Measurements from ENCODE around the gene PCGF6. TPM values are rescaled to one million over a fixed set of nuclear protein-coding genes. Genes with fewer than 3 reads are reported as not detected.
"Not testable (repeated sequence)": the region's sequence is repeated elsewhere in the genome, so short reads cannot be mapped to it uniquely, and the experiment has no call there.

PCGF6 gene
- total RNA-seq, 2 experiments from 2014 or later = 10.4 to 14.8 TPM

DNA sequence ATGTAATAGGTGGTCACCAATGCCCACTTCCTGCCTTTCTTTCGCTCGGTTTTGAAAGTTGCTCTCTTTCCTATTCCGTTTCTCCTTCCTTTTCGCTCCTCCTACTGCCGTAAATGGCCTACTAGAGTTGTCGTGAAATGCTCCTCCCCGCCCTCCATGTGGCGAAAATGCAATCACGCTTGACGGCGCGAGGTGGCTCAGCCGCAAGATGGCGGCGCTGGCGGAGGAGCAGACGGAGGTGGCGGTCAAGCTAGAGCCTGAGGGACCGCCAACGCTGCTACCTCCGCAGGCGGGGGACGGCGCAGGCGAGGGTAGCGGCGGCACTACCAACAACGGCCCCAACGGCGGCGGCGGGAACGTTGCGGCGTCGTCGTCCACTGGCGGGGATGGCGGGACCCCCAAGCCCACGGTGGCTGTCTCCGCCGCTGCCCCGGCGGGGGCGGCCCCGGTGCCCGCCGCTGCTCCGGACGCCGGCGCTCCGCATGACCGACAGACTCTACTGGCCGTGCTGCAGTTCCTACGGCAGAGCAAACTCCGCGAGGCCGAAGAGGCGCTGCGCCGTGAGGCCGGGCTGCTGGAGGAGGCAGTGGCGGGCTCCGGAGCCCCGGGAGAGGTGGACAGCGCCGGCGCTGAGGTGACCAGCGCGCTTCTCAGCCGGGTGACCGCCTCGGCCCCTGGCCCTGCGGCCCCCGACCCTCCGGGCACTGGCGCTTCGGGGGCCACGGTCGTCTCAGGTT lies 17.0 kb upstream of the PCGF6 start, which contains the start of gene TAF5:
TAF5 (plus strand) TSS at position 195 of the 737 bp plus-strand sequence; CDS start at position 209, 14 bp downstream.
- H3K27me3 Mint-ChIP-seq = no peaks in the 10 kb centered on the region
- peaks cover 16% of the 10 kb centered on the region for H3K4me1 Mint-ChIP-seq
- POLR2A ChIA-PET = interaction anchor here (0.6 to 1.0 kb wide), 2 partner anchors 29 to 373 kb away, joined by 3 read pairs; partner anchors contain the start of gene PDCD11

GRCh38 chr10:103367379-103367781 lies 16.4 kb upstream of the PCGF6 start:
- no peak for ATAC-seq
- ChIA-PET CTCF (interaction anchor here (0.6 to 2.5 kb wide), 3 partner anchors 14 to 84 kb away, joined by 3 to 9 read pairs (median 4); no protein-coding TSS in a partner anchor), POLR2A (interaction anchor here (1.0 kb wide), 1 partner anchor 29 kb away, joined by 3 read pairs; the partner anchor contains the start of gene PDCD11)
- intact Hi-C loops (cut with DNase I, micrococcal nuclease) = loop anchor here (1.0 to 10.0 kb wide), 5 partner anchors 16 to 1123 kb away; partner anchors contain the start of genes PCGF6 (in 2 of the 2), ARL3 (in 1 of the 2), BORCS7 (in 1 of the 2) and GBF1 (in 1 of the 2)
- Mint-ChIP-seq H3K27ac (peak overlapping the region; percentile 85), H3K9me3 (ENCODE audit: low read depth) (no peaks in the 10 kb centered on the region), H3K27me3 (no peaks in the 10 kb centered on the region), H3K4me3 (peak overlapping the region; percentile 81), H3K36me3 (ENCODE audit: low read depth) (peaks cover 4% of the 10 kb centered on the region), H3K4me1 (peaks cover 15% of the 10 kb centered on the region)
- DNase-seq = peak; percentile 22

More for the DNA sequence above, 17.0 kb upstream of the PCGF6 start, which contains the start of gene TAF5:
- peak within 1 kb of the TSS; percentile 81 for H3K4me3 Mint-ChIP-seq
- CTCF ChIA-PET = interaction anchor here (0.6 to 2.5 kb wide), 5 partner anchors 16 to 452 kb away, joined by 3 to 9 read pairs (median 4); partner anchors contain the start of genes ATP5MK and PDCD11
- ATAC-seq (peak; percentile 61), DNase-seq (peak; percentile 95)
- peak within 1 kb of the TSS; percentile 85 for H3K27ac Mint-ChIP-seq
- intact Hi-C loops (cut with DNase I, micrococcal nuclease) = loop anchor here (1.0 to 10.0 kb wide), 11 partner anchors 17 to 1123 kb away; partner anchors contain the start of genes ATP5MK (in 2 of the 2), PCGF6 (in 2 of the 2), PDCD11 (in 2 of the 2) and ACTR1A (in 1 of the 2)
- no peaks in the 10 kb centered on the region for H3K9me3 Mint-ChIP-seq (ENCODE audit: low read depth)
- H3K36me3 Mint-ChIP-seq (ENCODE audit: low read depth) = peaks cover 4% of the 10 kb centered on the region

GRCh38 chr10:103360791-103361190 lies 9.9 kb upstream of the PCGF6 start:
- not testable (repeated sequence) for H3K4me3 Mint-ChIP-seq; H3K9me3 Mint-ChIP-seq (ENCODE audit: low read depth); H3K4me1 Mint-ChIP-seq; H3K27me3 Mint-ChIP-seq; H3K27ac Mint-ChIP-seq; H3K36me3 Mint-ChIP-seq (ENCODE audit: low read depth)
- ChIA-PET POLR2A (interaction anchor here (0.5 kb wide), 1 partner anchor 13 kb away, joined by 6 read pairs; no protein-coding TSS in a partner anchor), CTCF (interaction anchor here (0.6 kb wide), 2 partner anchors 122 to 401 kb away, joined by 3 read pairs; no protein-coding TSS in a partner anchor)
- intact Hi-C loops (cut with DNase I, micrococcal nuclease) = loop anchor here in 1 of 2 experiments (10.0 kb wide), 1 partner anchor 1116 kb away; the partner anchor contains the start of genes GBF1 and PITX3
- DNase-seq (peak; percentile 42), ATAC-seq (peak; percentile 78)

GRCh38 chr10:103359493-103359892 lies 8.6 kb upstream of the PCGF6 start:
- POLR2A ChIA-PET; intact Hi-C loops (cut with DNase I, micrococcal nuclease); CTCF ChIA-PET; H3K9me3 Mint-ChIP-seq (ENCODE audit: low read depth); H3K4me3 Mint-ChIP-seq; ATAC-seq; H3K4me1 Mint-ChIP-seq; DNase-seq; H3K27ac Mint-ChIP-seq; H3K27me3 Mint-ChIP-seq; H3K36me3 Mint-ChIP-seq (ENCODE audit: low read depth): not testable (repeated sequence)

DNA sequence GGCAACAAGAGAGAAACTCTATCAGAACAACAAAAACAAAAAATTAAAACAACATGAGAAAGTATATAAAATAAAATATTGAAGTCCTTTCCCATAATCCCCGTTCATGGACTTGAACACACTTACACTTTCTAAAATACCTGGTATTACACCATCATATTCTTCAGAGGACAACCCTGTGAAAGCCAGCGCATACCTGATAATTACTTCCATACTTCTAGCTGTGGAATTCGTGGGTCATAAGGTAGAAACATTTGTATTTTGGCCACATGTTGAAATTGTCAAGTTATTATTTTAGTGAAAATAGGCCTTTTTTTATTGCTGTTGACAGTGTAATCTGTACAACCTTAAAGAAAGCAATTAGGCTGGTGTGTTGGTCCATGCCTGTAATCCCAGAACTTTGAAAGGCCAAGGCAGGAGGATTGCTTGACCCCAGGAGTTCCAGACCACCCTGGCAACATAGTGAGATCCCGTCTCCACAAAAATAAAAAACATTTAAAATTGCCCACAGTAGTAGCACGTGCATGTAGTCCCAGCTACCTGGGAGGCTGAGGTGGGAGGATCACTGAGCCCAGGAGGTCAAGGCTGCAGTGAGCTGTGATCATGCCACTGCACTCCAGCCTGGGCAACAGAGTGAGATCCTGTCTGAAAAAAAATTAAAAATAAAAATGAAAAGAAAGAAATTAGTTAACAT lies 5.1 kb upstream of the PCGF6 start:
- Mint-ChIP-seq H3K27ac (no peak overlapping the region), H3K9me3 (ENCODE audit: low read depth) (no peaks in the 10 kb centered on the region), H3K4me1 (no peaks in the 10 kb centered on the region), H3K4me3 (no peak overlapping the region), H3K27me3 (no peaks in the 10 kb centered on the region), H3K36me3 (ENCODE audit: low read depth) (no peaks in the 10 kb centered on the region)
- CTCF ChIA-PET = interaction anchor here (0.6 to 0.8 kb wide), 2 partner anchors 497 to 1267 kb away, joined by 3 to 4 read pairs; no protein-coding TSS in a partner anchor
- POLR2A ChIA-PET = no interaction called here
- no peak for DNase-seq
- intact Hi-C loops (cut with DNase I, micrococcal nuclease) = no loop called here
- ATAC-seq = no peak

GRCh38 chr10:103354567-103354966 lies 3.6 kb upstream of the PCGF6 start:
- DNase-seq; H3K9me3 Mint-ChIP-seq (ENCODE audit: low read depth); H3K36me3 Mint-ChIP-seq (ENCODE audit: low read depth); CTCF ChIA-PET; H3K27ac Mint-ChIP-seq; H3K4me3 Mint-ChIP-seq; H3K27me3 Mint-ChIP-seq; H3K4me1 Mint-ChIP-seq; POLR2A ChIA-PET; ATAC-seq: not testable (repeated sequence)
- intact Hi-C loops (cut with DNase I, micrococcal nuclease) = loop anchor here (5.0 kb wide), 3 partner anchors 43 to 502 kb away; partner anchors contain the start of genes ATP5MK (in 1 of the 2), BORCS7 (in 1 of the 2), CNNM2 (in 1 of the 2) and PDCD11 (in 1 of the 2)

DNA sequence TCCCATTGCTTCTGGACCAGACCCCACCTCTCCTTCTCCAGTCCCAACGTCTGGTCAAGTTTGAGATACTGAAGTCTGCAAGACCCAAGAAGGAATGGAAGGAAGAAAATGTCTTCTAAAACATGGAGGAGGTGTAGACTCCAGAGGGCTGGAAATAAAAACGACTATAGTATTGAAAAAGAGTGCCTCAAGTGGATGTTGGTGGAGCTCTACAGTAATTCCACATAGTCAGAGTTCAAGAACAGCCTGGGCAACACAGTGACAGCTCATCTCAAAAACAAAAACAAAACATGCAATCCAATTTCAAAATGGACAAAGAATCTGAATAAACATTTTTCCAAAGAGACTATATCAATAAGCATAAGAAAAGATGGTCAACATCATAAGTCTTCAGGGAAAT lies 2.3 kb upstream of the PCGF6 start:
- no peak for ATAC-seq
- H3K4me3 Mint-ChIP-seq = no peak overlapping the region
- intact Hi-C loops (cut with DNase I, micrococcal nuclease) = loop anchor here (5.0 kb wide), 3 partner anchors 44 to 501 kb away; partner anchors contain the start of genes ATP5MK (in 1 of the 2), BORCS7 (in 1 of the 2), CNNM2 (in 1 of the 2) and PDCD11 (in 1 of the 2)
- CTCF ChIA-PET = interaction anchor here (0.6 to 1.5 kb wide), 6 partner anchors 13 to 1343 kb away, joined by 3 to 4 read pairs (median 3); partner anchors contain the start of gene ARL3
- peaks cover 9% of the 10 kb centered on the region for H3K4me1 Mint-ChIP-seq
- POLR2A ChIA-PET = interaction anchor here (0.6 kb wide), 1 partner anchor 405 kb away, joined by 6 read pairs; no protein-coding TSS in a partner anchor
- H3K36me3 Mint-ChIP-seq (ENCODE audit: low read depth) = peaks cover 6% of the 10 kb centered on the region
- no peaks in the 10 kb centered on the region for H3K27me3 Mint-ChIP-seq
- no peaks in the 10 kb centered on the region for H3K9me3 Mint-ChIP-seq (ENCODE audit: low read depth)
- H3K27ac Mint-ChIP-seq = no peak overlapping the region
- no peak for DNase-seq

DNA sequence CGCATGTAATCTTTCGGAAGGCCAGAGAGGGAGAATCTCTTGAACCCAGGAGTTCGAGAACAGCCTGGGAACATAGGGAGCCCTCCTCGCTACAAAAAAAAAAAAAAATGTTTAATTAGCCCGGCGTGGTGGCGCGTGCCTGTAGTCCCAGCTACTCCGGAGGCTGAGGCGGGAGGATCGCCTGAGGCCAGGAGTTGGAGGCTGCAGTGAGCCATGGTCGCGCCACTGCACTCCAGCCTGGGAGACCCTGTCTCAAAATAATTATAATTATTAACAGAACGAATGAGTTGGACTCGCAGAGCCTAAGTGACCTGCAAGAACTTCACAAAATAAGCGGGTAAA lies 794 bp downstream of the PCGF6 start:
- Mint-ChIP-seq H3K9me3 (ENCODE audit: low read depth) (no peaks in the 10 kb centered on the region), H3K27ac (no peak overlapping the region), H3K4me3 (peak overlapping the region; percentile 86), H3K27me3 (no peaks in the 10 kb centered on the region), H3K36me3 (ENCODE audit: low read depth) (peaks cover 16% of the 10 kb centered on the region), H3K4me1 (peaks cover 9% of the 10 kb centered on the region)
- intact Hi-C loops (cut with DNase I, micrococcal nuclease) = loop anchor here (2.0 to 5.0 kb wide), 4 partner anchors 47 to 498 kb away; partner anchors contain the start of genes ATP5MK (in 1 of the 2), BORCS7 (in 1 of the 2), CNNM2 (in 1 of the 2) and NT5C2 (in 1 of the 2)
- POLR2A ChIA-PET = no interaction called here
- no peak for DNase-seq
- ATAC-seq = no peak
- CTCF ChIA-PET = no interaction called here

DNA sequence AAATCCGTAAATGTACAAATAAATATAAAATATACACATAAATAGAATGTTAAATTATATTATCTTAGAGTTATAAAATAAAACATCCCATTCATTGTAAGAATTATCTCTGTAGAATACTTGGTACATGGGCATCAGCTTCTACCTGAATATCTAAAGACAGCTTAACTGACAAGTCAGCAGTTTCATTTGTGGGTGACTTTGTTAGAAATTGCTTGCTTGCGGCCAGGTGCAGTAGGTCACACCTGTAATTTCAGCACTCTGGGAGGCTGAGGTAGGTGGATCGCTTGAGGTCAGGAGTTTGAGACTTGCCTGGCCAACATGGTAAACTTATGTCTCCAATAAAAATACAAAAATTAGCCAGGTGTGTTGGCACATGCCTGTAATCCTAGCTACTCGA lies 14.6 kb downstream of the PCGF6 start:
- ATAC-seq (no peak), DNase-seq (no peak)
- intact Hi-C loops (cut with DNase I, micrococcal nuclease) = no loop called here
- H3K36me3 Mint-ChIP-seq (ENCODE audit: low read depth) = peaks cover 18% of the 10 kb centered on the region
- H3K9me3 Mint-ChIP-seq (ENCODE audit: low read depth) = no peaks in the 10 kb centered on the region
- POLR2A ChIA-PET = interaction anchor here (0.6 kb wide), 1 partner anchor 10 kb away, joined by 8 read pairs; no protein-coding TSS in a partner anchor
- no peak overlapping the region for H3K4me3 Mint-ChIP-seq
- H3K27me3 Mint-ChIP-seq = no peaks in the 10 kb centered on the region
- CTCF ChIA-PET = no interaction called here
- H3K4me1 Mint-ChIP-seq = no peaks in the 10 kb centered on the region
- no peak overlapping the region for H3K27ac Mint-ChIP-seq

DNA sequence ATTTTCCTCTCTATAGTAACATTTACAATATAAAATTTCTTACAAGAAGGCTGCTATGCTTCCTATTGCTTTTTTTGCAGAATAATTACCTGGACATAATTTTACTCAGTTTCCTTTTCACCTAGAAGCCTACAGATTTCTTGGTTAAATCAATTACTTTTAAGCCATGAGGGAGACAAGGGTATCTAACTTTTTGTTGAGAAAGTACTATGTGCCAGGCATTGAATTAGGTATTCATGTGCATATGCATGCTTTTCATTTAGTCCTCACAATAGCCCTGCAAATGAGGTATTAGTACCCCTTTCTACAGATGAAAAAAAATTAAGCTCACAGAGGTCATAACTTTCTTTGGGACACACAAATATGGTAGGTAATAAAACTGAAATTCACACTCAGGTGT lies 16.4 kb downstream of the PCGF6 start:
- H3K4me1 Mint-ChIP-seq = no peaks in the 10 kb centered on the region
- no peak for ATAC-seq
- peaks cover 22% of the 10 kb centered on the region for H3K36me3 Mint-ChIP-seq (ENCODE audit: low read depth)
- no peak for DNase-seq
- H3K4me3 Mint-ChIP-seq = no peak overlapping the region
- CTCF ChIA-PET = interaction anchor here (0.7 to 2.3 kb wide), 12 partner anchors 9 to 583 kb away, joined by 3 to 9 read pairs (median 3); partner anchors contain the start of genes ATP5MK, BORCS7, CNNM2 and PDCD11
- no peaks in the 10 kb centered on the region for H3K9me3 Mint-ChIP-seq (ENCODE audit: low read depth)
- POLR2A ChIA-PET = no interaction called here
- no peaks in the 10 kb centered on the region for H3K27me3 Mint-ChIP-seq
- no peak overlapping the region for H3K27ac Mint-ChIP-seq
- intact Hi-C loops (cut with DNase I, micrococcal nuclease) = loop anchor here in 1 of 2 experiments (2.0 kb wide), 2 partner anchors 418 to 500 kb away; no protein-coding TSS in a partner anchor
